Ectodermal cell (in vitro differentiated cells): Measurements from ENCODE around the gene ZSCAN5B.
"Not testable (repeated sequence)": the region's sequence is repeated elsewhere in the genome, so short reads cannot be mapped to it uniquely, and the experiment has no call there.

Experiments used
- H3K27ac ChIP-seq: 2 replicates; pipeline ENCODE4 v1.7.0; 2013; ENCODE audit warnings: mild to moderate bottlenecking, low read depth, low read length; ENCODE audit not compliant: insufficient read depth, poor library complexity, severe bottlenecking
- H3K27me3 ChIP-seq: 2 replicates; pipeline ENCODE4 v1.7.0; 2013; ENCODE audit warnings: mild to moderate bottlenecking, low read length; ENCODE audit not compliant: insufficient read depth, control insufficient read depth, poor library complexity, severe bottlenecking
- H3K36me3 ChIP-seq: one replicate; pipeline ENCODE4 v1.7.0; 2013; ENCODE audit warnings: low read length; ENCODE audit not compliant: control insufficient read depth, insufficient read depth
- H3K4me1 ChIP-seq: one replicate; pipeline ENCODE4 v1.7.0; 2013; ENCODE audit warnings: low read length; ENCODE audit not compliant: control insufficient read depth, insufficient read depth
- H3K4me3 ChIP-seq: 2 replicates; pipeline ENCODE4 v1.7.0; 2013; ENCODE audit warnings: low read depth, low read length, control low read depth; ENCODE audit not compliant: insufficient read depth
- H3K9me3 ChIP-seq: 2 replicates; pipeline ENCODE4 v1.7.0; 2013; ENCODE audit warnings: mild to moderate bottlenecking, low read length, moderate library complexity; ENCODE audit not compliant: control insufficient read depth
- WGBS, 2 experiments: methylation state at CpG; one replicate each; pipeline ENCODE4 v1.1.7; 2013; ENCODE audit warnings: missing lambda C conversion rate in 2 of 2; 5-methylcytosine and 5-hydroxymethylcytosine counted together

Gene ZSCAN5B

DNA sequence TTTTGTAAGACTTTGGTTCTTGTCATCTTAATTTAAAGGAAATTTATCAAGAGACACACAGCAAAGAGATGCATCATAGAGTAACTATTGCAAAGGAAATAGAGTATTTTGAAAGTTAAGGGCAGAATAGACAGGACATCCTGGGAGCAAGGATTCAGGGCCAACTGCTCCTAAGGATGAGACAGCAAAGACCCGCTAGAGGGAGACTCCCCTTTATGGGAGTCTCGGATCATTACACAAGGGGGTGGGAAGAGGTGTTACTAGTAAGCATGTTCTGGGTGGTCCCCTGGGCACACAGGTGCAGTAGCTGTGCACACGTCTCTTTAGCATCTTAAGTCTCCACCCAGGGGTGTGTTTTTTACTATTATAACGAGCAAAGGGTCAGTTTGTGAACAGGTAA is 14.1 kb upstream of the ZSCAN5B start:
- Histone ChIP-seq H3K27ac (no peak overlapping the region), H3K27me3 (no peaks in the 10 kb centered on the region), H3K4me3 (no peak overlapping the region), H3K4me1 (no peaks in the 10 kb centered on the region), H3K36me3 (no peaks in the 10 kb centered on the region), H3K9me3 (no peaks in the 10 kb centered on the region)
- 83 to 84% methylated on average over 4 of the region's 4 CpGs for WGBS, 2 experiments

DNA sequence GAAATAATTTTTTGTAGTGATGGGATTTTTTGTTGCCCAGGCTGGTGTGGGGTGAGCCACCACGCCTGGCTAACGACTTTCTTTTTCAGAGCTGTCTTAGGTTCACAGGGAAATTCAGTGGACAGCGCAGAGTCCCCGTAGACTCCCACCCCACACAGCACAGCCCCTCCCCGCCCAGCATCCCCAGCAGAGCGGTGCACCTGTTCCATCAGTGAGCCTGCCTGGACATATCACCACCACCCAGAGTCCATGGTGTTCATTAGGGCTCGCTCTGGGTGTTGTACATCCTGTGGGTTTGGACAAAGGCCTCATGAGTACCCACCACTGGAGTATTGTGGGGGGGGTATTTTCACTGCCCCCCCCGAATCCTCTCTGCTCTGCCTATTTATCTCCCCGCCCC is 12.5 kb upstream of the ZSCAN5B start:
- not testable (repeated sequence) for H3K36me3 ChIP-seq, H3K4me1 ChIP-seq, H3K27ac ChIP-seq, H3K27me3 ChIP-seq, H3K4me3 ChIP-seq, H3K9me3 ChIP-seq
- 90 to 92% methylated on average over 8 to 9 of the region's 9 CpGs for WGBS, 2 experiments

DNA sequence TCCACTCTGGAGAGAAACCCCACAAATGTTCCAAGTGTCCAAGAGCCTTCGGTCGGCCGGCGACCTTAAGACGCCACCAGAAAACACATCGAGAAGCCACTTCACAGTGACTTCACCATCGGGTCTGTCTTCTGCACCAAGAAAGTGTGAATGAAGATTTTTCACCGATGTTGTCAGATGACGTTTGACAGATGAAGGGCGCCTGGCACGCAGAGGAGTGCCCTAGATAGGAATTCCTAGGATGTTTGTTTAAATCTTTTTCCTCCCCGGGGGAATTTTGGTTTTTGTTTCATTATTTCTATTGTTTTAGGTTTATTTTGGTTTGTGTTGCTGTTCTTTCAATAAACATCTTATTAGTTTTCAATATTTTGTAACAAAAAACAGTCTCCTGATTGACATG is 11.5 kb upstream of the ZSCAN5B start:
- WGBS, 2 experiments = 91 to 95% methylated on average over 12 of the region's 12 CpGs
- no peak overlapping the region for H3K4me3 ChIP-seq
- no peak overlapping the region for H3K27ac ChIP-seq
- H3K27me3 ChIP-seq = no peaks in the 10 kb centered on the region
- no peaks in the 10 kb centered on the region for H3K36me3 ChIP-seq
- no peaks in the 10 kb centered on the region for H3K4me1 ChIP-seq
- H3K9me3 ChIP-seq = no peaks in the 10 kb centered on the region

DNA sequence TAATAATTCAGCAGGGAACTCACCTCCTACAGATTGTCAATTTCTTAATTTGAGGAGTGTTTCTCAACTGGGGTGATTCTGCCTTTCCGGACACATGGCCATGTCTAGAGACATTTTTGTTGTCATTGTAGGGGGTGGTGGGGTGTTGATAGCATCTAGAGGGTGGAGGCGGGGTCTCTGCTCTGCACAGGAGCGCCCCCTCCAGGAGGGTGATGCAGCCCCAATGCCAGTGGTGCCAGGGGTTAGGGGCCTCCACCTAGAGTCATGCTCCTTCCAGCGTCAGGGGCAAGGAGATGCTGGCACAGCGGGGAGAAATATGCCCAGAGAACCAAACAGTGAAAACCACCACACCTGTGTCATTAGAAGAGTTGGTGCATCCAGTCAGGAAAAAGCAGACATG is 10.0 kb upstream of the ZSCAN5B start:
- not testable (repeated sequence) for H3K4me1 ChIP-seq, H3K9me3 ChIP-seq, H3K4me3 ChIP-seq, H3K36me3 ChIP-seq, H3K27ac ChIP-seq, H3K27me3 ChIP-seq
- 90 to 91% methylated on average over 3 to 4 of the region's 5 CpGs for WGBS, 2 experiments

DNA sequence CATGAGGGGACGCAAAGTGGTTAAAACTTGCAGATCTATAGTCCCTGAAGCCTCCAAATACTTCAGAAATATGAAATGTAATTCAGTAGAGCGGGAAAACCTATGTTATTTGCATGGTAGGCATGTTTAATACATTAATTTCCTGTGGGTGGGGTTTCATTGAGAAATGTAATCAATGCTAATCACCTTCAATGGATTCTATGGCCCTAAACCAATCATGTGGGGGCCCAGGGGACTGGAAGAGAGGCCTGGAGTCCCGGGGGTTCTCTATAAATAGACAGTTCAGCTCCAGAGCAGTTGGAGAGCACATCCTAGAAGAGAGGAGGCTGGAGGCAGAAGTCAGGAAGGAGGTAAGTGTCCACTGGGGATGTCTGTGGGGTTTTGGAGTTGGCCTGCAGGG is 4.4 kb upstream of the ZSCAN5B start, which contains the start of gene ZSCAN5C:
Gene ZSCAN5C (plus strand): TSS at position 301 of the 400 bp plus-strand sequence. CDS start 3,641 bp downstream, outside the sequence.
- Histone ChIP-seq H3K27ac (no peak within 1 kb of the TSS), H3K4me1 (no peaks in the 10 kb centered on the region), H3K4me3 (no peak within 1 kb of the TSS), H3K36me3 (no peaks in the 10 kb centered on the region), H3K9me3 (no peaks in the 10 kb centered on the region), H3K27me3 (no peaks in the 10 kb centered on the region)
- 82 to 87% methylated on average over 3 of the region's 3 CpGs for WGBS, 2 experiments

DNA sequence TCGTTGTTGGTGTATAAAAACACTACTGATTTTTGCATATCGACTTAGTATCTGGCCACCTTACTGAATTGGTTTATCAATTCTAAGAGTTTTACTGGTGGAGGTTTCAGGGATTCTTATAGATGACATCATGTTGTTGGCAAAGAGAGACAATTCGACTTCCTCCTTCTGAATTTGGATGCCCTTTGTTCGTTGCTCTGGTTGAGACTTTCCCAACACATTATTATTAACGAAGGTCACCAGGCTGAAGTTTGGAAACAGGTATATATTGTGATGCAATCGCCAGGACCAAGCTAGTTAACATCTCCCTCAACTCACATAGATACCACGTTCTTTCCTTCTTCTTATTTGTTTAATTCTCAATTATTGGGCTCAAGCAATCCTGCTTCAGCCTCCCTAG is 2.1 kb upstream of the ZSCAN5B start:
- H3K27ac ChIP-seq = no peak overlapping the region
- no peak overlapping the region for H3K4me3 ChIP-seq
- WGBS, 2 experiments = 79 to 89% methylated on average over 6 to 7 of the region's 7 CpGs
- no peaks in the 10 kb centered on the region for H3K36me3 ChIP-seq
- H3K9me3 ChIP-seq = no peaks in the 10 kb centered on the region
- no peaks in the 10 kb centered on the region for H3K27me3 ChIP-seq
- H3K4me1 ChIP-seq = no peaks in the 10 kb centered on the region

DNA sequence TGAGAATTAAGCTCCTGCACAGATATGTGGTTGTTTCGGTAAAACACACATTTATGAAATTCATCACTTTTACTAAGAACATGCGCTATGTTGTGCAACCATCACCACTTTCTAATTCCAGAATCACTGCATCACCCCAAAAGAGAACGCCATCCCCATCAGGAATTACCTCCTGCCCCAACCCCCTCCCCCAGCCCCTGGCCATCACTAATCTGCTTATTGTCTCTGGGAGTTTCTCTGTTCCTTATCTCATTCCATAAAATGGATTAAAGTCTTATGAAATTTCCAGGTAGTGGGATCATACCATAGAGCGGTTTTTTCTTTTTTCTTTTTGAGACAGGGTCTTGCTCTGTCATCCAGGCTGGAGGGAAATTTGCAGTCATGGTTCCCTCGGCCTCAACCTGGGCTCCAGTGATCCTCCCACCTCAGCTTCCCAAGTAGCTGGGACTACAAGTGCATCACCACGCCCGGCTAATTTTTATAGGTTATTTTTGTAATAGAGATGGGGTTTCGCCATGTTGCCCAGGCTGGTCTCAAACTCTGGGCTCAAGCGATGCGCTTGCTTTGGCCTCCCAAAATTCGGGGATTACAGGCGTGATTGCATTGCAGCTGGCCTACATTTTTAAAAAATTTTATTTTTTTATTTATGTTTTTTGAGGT is 3.5 kb downstream of the ZSCAN5B start:
- Histone ChIP-seq H3K36me3 (no peaks in the 10 kb centered on the region), H3K4me3 (no peak overlapping the region), H3K4me1 (no peaks in the 10 kb centered on the region), H3K27ac (no peak overlapping the region), H3K9me3 (no peaks in the 10 kb centered on the region), H3K27me3 (no peaks in the 10 kb centered on the region)
- WGBS, 2 experiments = 85 to 88% methylated on average over 12 of the region's 12 CpGs

DNA sequence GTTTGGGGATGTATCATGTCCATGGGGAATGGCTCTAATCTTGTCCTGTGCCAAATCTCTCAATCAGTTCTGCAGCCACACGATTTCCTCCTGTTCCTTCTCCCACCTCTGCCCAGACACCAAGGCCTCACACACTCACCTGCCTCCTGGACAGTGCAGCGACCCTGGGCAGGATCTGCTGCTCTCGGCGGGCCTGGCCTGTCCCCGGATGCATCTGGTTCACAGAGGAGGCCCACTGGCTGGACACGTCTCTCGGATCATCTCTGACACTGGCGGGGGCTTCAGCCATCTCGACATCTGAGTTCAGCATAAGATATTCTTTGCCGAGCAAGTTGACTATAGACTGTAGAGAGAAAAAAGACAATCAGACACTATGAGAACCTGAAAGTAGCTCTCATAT is 5.9 kb downstream of the ZSCAN5B start:
- no peaks in the 10 kb centered on the region for H3K27me3 ChIP-seq
- no peaks in the 10 kb centered on the region for H3K4me1 ChIP-seq
- 91 to 92% methylated on average over 10 of the region's 10 CpGs for WGBS, 2 experiments
- H3K4me3 ChIP-seq = no peak overlapping the region
- H3K9me3 ChIP-seq = no peaks in the 10 kb centered on the region
- no peaks in the 10 kb centered on the region for H3K36me3 ChIP-seq
- no peak overlapping the region for H3K27ac ChIP-seq

DNA sequence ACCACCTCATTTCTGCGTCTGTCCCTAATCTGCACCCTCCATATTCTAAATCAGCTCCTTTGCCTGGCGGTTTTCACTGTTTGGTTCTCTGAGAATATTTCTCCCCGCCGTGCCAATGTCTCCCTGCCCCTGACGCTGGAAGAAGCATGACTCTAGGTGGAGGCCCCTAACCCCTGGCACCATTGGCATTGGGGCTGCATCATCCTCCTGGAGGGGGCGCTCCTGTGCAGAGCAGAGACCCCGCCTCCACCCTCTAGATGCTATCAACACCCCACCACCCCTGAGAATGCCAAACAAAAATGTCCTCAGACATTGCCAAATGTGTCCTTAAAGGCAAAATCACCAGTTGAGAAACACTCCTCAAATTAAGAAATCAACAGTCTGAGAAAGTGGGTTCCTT is 6.5 kb downstream of the ZSCAN5B start:
- Histone ChIP-seq H3K27ac (no peak overlapping the region), H3K36me3 (no peaks in the 10 kb centered on the region), H3K4me3 (no peak overlapping the region), H3K4me1 (no peaks in the 10 kb centered on the region), H3K27me3 (no peaks in the 10 kb centered on the region), H3K9me3 (no peaks in the 10 kb centered on the region)
- 79% methylated on average over 7 of the region's 7 CpGs for WGBS, 2 experiments

DNA sequence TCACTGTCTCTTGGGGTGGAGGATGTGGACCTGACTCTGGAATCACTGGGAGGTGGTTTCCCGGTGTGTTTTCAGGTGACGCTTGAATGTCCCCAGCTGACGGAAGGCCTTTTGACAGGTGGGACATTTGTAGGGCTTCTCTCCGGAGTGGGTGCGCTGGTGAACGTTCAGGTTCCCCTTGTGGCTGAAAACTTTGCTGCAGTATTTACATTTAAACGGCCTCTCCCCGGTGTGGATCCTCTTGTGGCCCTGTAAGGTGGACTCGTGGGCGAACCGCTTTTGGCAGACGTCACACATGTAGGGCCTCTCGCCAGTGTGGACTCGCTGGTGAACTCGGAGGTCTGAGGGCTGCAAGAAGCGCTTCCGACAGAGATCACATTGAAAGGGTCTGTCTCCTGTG is 7.8 kb downstream of the ZSCAN5B start:
- Histone ChIP-seq H3K27ac (no peak overlapping the region), H3K36me3 (no peaks in the 10 kb centered on the region), H3K4me3 (no peak overlapping the region), H3K9me3 (no peaks in the 10 kb centered on the region), H3K4me1 (no peaks in the 10 kb centered on the region), H3K27me3 (no peaks in the 10 kb centered on the region)
- 82 to 86% methylated on average over 17 of the region's 17 CpGs for WGBS, 2 experiments
